HG03139 (cell line): ENCODE results near the gene FLNB.

Experiments
- ATAC-seq: cut with Tn5 transposase; IDR thresholded peaks from one replicate; pipeline ENCODE4 v1.9.1; 2021; ENCODE audit not compliant: unreplicated experiment

FLNB gene

GRCh38 chr3:58130591-58130990 is 122.4 kb downstream of the FLNB start:
- no peak for ATAC-seq

GRCh38 chr3:58131101-58131825 is 123.0 kb downstream of the FLNB start:
- no peak for ATAC-seq

GRCh38 chr3:58132850-58133249 is 124.6 kb downstream of the FLNB start:
- ATAC-seq: no peak

- no peak for ATAC-seq
These were observed 126.2 kb downstream of the FLNB start for GRCh38 chr3:58134468-58134867.

GRCh38 chr3:58135712-58136543 is 127.7 kb downstream of the FLNB start:
- no peak for ATAC-seq

- ATAC-seq: no peak
These were observed 129.1 kb downstream of the FLNB start for GRCh38 chr3:58137306-58137705.

GRCh38 chr3:58141766-58142345 is 133.6 kb downstream of the FLNB start:
- no peak for ATAC-seq

GRCh38 chr3:58143417-58144055 is 135.3 kb downstream of the FLNB start:
- no peak for ATAC-seq

GRCh38 chr3:58144478-58145325 is 136.5 kb downstream of the FLNB start:
- ATAC-seq: no peak

GRCh38 chr3:58148049-58148448 is 139.8 kb downstream of the FLNB start:
- no peak for ATAC-seq

GRCh38 chr3:58150130-58150809 is 142.0 kb downstream of the FLNB start:
- no peak for ATAC-seq

GRCh38 chr3:58150810-58151199 is 142.6 kb downstream of the FLNB start:
- ATAC-seq: no peak

- no peak for ATAC-seq
These were observed 143.4 kb downstream of the FLNB start for GRCh38 chr3:58151637-58152036.

GRCh38 chr3:58152225-58153015 is 144.2 kb downstream of the FLNB start:
- no peak for ATAC-seq

- ATAC-seq: no peak
These were observed 145.1 kb downstream of the FLNB start for GRCh38 chr3:58153371-58153770.

- ATAC-seq: no peak
These were observed 146.6 kb downstream of the FLNB start for GRCh38 chr3:58154626-58155449.

- no peak for ATAC-seq
These were observed 147.6 kb downstream of the FLNB start for GRCh38 chr3:58155838-58156237.

GRCh38 chr3:58157700-58158099 is 149.5 kb downstream of the FLNB start:
- ATAC-seq: no peak
